PFSK-1 (cell line): Measurements from ENCODE around the gene FGF9.

Experiments used
- FOXP2 ChIP-seq: optimal IDR thresholded peaks from 2 replicates; pipeline ENCODE3; 2011; ENCODE audit warnings: borderline replicate concordance, control low read depth, inconsistent platforms; ENCODE audit not compliant: insufficient read depth; ENCODE audit errors: extremely low read length, extremely low read depth
- POLR2AphosphoS5 ChIP-seq: IDR thresholded peaks from 2 replicates; pipeline ENCODE4 v1.6.1; 2012; ENCODE audit warnings: low read depth, mild to moderate bottlenecking, control low read depth, low read length, moderate library complexity
- REST ChIP-seq, 2 experiments: IDR thresholded peaks; 2 replicates each; pipeline versions ENCODE4 v1.6.1 to v1.8.0; 2011 to 2012; ENCODE audit warnings: low read depth in 2 of 2, low read length in 2 of 2, control low read depth in 1 of 2, inconsistent platforms in 1 of 2, mild to moderate bottlenecking in 1 of 2, moderate library complexity in 1 of 2; ENCODE audit not compliant: insufficient read depth in 1 of 2
- SIN3A ChIP-seq: IDR thresholded peaks from 2 replicates; pipeline ENCODE4 v1.6.1; 2012; ENCODE audit warnings: mild to moderate bottlenecking, low read length, moderate library complexity, borderline replicate concordance; ENCODE audit not compliant: insufficient read depth
- TAF1 ChIP-seq: IDR thresholded peaks from 2 replicates; pipeline ENCODE4 v1.6.1; 2012; ENCODE audit warnings: low read length, control low read depth, borderline replicate concordance; ENCODE audit not compliant: insufficient read depth

Gene FGF9

GRCh38 chr13:21676611-21677021 is 5.7 kb downstream of the FGF9 start:
- TF ChIP-seq SIN3A (no peak), REST (IDR thresholded peaks at IDR 0.05; ENCODE audit: insufficient read depth in 1 of 2, low read depth in 2 of 2, low read length in 2 of 2) (no peak), TAF1 (no peak), POLR2AphosphoS5 (no peak)

- TF ChIP-seq TAF1 (no peak), REST (IDR thresholded peaks at IDR 0.05; ENCODE audit: insufficient read depth in 1 of 2, low read depth in 2 of 2, low read length in 2 of 2) (no peak), FOXP2 (no peak), POLR2AphosphoS5 (no peak), SIN3A (no peak)
These were observed 6.3 kb downstream of the FGF9 start for GRCh38 chr13:21677075-21677623.

- no peak for TF ChIP-seq FOXP2
- no peak for TF ChIP-seq TAF1
- TF ChIP-seq SIN3A, result no peak
- no peak for TF ChIP-seq POLR2AphosphoS5
- no peak for TF ChIP-seq REST (IDR thresholded peaks at IDR 0.05; ENCODE audit: insufficient read depth in 1 of 2, low read depth in 2 of 2, low read length in 2 of 2)
These were observed 12.3 kb downstream of the FGF9 start for GRCh38 chr13:21683034-21683733.

- TF ChIP-seq SIN3A (no peak), TAF1 (no peak), POLR2AphosphoS5 (no peak), FOXP2 (no peak)
These were observed 13.7 kb downstream of the FGF9 start for GRCh38 chr13:21684576-21684975.

- TF ChIP-seq SIN3A (no peak), FOXP2 (no peak), TAF1 (no peak), REST (IDR thresholded peaks at IDR 0.05; ENCODE audit: insufficient read depth in 1 of 2, low read depth in 2 of 2, low read length in 2 of 2) (no peak), POLR2AphosphoS5 (no peak)
These were observed 14.7 kb downstream of the FGF9 start for GRCh38 chr13:21685485-21686064.
